OCI-LY3 (cell line): ENCODE results near the gene MAML2.

Source experiments
- H2AFZ ChIP-seq: fragments of 200-600, 300-600 bp; shearing (Covaris generic); 2 replicates; pipeline ENCODE4 v1.6.0; 2014; ENCODE audit warnings: antibody characterized with exemption, low read depth, low read length
- H3K27ac ChIP-seq: fragments of 200-600, 300-600 bp; sonication (generic); 2 replicates; pipeline ENCODE4 v1.5.1; 2014; ENCODE audit warnings: mild to moderate bottlenecking, low read length, moderate library complexity, mixed read lengths
- H3K27me3 ChIP-seq: fragments of 200-600, 300-600 bp; sonication (generic); 2 replicates; pipeline ENCODE4 v1.6.1; 2014; ENCODE audit warnings: low read depth, low read length, mixed read lengths
- H3K36me3 ChIP-seq: fragments of 200-600, 300-600 bp; sonication (generic); replicated peaks from 2 replicates; pipeline ENCODE3; 2014; ENCODE audit warnings: low read depth, low read length, mixed read lengths
- H3K4me1 ChIP-seq: fragments of 300-600, 200-600 bp; sonication (generic); 2 replicates; pipeline ENCODE4 v1.6.1; 2014; ENCODE audit warnings: low read length, mixed read lengths
- H3K4me2 ChIP-seq: fragments of 200-600, 300-600 bp; sonication (generic); 2 replicates; pipeline ENCODE4 v1.6.1; 2014; ENCODE audit warnings: low read length, mixed read lengths
- H3K4me3 ChIP-seq: fragments of 300-600, 200-600 bp; sonication (generic); 2 replicates; pipeline ENCODE4 v1.5.1; 2014; ENCODE audit warnings: antibody characterized with exemption, mild to moderate bottlenecking, low read length, moderate library complexity
- H3K79me2 ChIP-seq: fragments of 300-600, 200-600 bp; shearing (Covaris generic); 2 replicates; pipeline ENCODE4 v1.6.1; 2014; ENCODE audit warnings: mild to moderate bottlenecking, low read length, mixed read lengths
- H3K9ac ChIP-seq: fragments of 300-600, 200-600 bp; shearing (Covaris generic); 2 replicates; pipeline ENCODE4 v1.6.0; 2014; ENCODE audit warnings: mild to moderate bottlenecking, low read length, moderate library complexity
- H3K9me3 ChIP-seq: fragments of 200-600, 300-600 bp; shearing (Covaris generic); 2 replicates; pipeline ENCODE4 v1.6.1; 2014; ENCODE audit warnings: low read length, mixed read lengths; ENCODE audit not compliant: insufficient read depth
- H4K20me1 ChIP-seq: fragments of 200-600, 300-600 bp; sonication (generic); 2 replicates; pipeline ENCODE4 v1.6.1; 2016; ENCODE audit warnings: low read length, mixed read lengths; ENCODE audit not compliant: insufficient read depth
- EZH2phosphoT487 ChIP-seq: fragments of 200-600 bp; shearing (Covaris generic); IDR thresholded peaks from 2 replicates; pipeline ENCODE4 v1.6.1; 2018; ENCODE audit warnings: antibody characterized with exemption, mixed run types, low read depth
- TF ChIP-seq, protein P1 (sequence below): fragments of 200-600, 300-600 bp; sonication (generic); IDR thresholded peaks from 2 replicates; pipeline ENCODE4 v1.5.1; 2014; ENCODE audit warnings: antibody characterized with exemption, low read length, low read depth

The MAML2 gene

DNA sequence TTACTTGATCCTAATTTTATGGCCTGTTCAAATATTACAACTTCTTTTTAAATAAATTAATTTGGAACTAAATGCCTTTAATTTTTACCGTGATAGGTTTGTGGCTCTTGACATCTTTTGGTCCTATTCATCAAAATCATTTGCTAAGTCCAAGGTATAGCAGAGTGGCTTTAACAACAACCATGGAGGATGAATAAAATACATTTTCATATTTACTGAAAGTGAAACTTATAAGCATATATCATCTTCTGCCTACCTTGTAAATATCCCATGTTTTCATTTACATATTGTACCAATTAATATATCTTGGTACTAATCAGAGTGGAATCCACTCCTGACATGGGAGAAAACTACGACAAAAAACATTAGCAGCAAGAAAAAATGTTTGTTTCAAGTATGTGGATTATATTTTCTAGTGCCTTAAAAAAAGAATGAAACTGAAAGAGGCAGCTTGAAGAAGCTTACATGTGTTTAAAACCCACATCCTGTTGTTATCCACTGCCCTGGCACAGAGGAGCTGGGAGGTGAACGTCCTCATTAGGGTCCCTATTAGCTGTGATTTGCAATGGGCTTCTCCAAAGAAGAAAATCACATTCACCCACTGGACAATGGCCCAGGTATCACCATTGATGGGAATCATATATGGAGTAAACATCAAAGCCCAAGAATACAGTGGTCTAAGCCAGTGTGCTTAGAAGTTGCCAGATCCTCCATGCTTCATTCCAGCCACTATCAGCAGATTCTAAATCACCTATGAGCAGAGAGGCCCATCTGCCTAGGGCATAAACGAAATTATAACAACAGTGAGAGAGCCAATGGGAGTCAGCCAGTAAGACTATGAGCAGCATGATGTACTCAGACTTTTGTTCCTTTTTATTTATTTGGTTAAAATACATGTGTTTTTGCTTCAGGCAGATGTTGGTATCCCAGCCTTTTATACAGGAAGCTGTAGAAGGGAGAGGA lies 84.7 kb downstream of the MAML2 start:
- Histone ChIP-seq H2AFZ (no peak overlapping the region), H4K20me1 (no peaks in the 10 kb centered on the region), H3K4me3 (peak overlapping the region; percentile 43), H3K9me3 (no peaks in the 10 kb centered on the region), H3K4me1 (peaks cover 68% of the 10 kb centered on the region), H3K9ac (peak overlapping the region; percentile 26; the same call in 1 of the 2 replicates), H3K36me3 (no peaks in the 10 kb centered on the region), H3K27ac (peak overlapping the region; percentile 78), H3K27me3 (no peaks in the 10 kb centered on the region), H3K79me2 (peaks cover 29% of the 10 kb centered on the region; the same call in 1 of the 2 replicates), H3K4me2 (peak overlapping the region; percentile 79)
- TF ChIP-seq, protein P1, sequence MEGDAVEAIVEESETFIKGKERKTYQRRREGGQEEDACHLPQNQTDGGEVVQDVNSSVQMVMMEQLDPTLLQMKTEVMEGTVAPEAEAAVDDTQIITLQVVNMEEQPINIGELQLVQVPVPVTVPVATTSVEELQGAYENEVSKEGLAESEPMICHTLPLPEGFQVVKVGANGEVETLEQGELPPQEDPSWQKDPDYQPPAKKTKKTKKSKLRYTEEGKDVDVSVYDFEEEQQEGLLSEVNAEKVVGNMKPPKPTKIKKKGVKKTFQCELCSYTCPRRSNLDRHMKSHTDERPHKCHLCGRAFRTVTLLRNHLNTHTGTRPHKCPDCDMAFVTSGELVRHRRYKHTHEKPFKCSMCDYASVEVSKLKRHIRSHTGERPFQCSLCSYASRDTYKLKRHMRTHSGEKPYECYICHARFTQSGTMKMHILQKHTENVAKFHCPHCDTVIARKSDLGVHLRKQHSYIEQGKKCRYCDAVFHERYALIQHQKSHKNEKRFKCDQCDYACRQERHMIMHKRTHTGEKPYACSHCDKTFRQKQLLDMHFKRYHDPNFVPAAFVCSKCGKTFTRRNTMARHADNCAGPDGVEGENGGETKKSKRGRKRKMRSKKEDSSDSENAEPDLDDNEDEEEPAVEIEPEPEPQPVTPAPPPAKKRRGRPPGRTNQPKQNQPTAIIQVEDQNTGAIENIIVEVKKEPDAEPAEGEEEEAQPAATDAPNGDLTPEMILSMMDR, result no peak
- no peak for TF ChIP-seq EZH2phosphoT487

DNA sequence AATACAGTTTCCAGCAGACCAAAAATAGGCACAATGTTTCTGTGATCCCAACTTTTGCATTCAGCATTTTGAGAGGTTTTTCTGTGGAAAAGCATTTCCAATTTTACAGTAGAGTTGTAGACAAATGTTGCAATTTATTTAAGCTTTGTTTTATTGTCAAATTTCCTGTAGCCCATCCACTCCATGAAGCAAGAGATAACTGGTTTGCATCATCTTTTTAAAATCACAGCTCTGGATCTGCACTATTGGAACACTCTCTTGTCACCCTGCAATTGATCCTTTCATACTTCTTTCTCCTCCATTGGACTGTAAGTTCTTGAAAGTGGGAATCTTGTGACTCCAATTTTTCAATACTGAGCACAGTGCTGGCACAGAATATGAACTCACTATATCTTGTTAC lies 86.0 kb downstream of the MAML2 start:
- Histone ChIP-seq H3K36me3 (no peaks in the 10 kb centered on the region), H3K4me3 (0 out of 2 replicates have a peak overlapping the region, but pooled peaks have one; percentile 10), H3K79me2 (peaks cover 33% of the 10 kb centered on the region; the same call in 1 of the 2 replicates), H3K9ac (no peak overlapping the region), H2AFZ (no peak overlapping the region), H3K27me3 (no peaks in the 10 kb centered on the region), H3K9me3 (no peaks in the 10 kb centered on the region), H4K20me1 (no peaks in the 10 kb centered on the region), H3K4me1 (peaks cover 72% of the 10 kb centered on the region), H3K27ac (peak overlapping the region; percentile 78; the same call in 1 of the 2 replicates), H3K4me2 (peak overlapping the region; percentile 79)
- TF ChIP-seq, protein P1, result no peak
- TF ChIP-seq EZH2phosphoT487, result no peak

DNA sequence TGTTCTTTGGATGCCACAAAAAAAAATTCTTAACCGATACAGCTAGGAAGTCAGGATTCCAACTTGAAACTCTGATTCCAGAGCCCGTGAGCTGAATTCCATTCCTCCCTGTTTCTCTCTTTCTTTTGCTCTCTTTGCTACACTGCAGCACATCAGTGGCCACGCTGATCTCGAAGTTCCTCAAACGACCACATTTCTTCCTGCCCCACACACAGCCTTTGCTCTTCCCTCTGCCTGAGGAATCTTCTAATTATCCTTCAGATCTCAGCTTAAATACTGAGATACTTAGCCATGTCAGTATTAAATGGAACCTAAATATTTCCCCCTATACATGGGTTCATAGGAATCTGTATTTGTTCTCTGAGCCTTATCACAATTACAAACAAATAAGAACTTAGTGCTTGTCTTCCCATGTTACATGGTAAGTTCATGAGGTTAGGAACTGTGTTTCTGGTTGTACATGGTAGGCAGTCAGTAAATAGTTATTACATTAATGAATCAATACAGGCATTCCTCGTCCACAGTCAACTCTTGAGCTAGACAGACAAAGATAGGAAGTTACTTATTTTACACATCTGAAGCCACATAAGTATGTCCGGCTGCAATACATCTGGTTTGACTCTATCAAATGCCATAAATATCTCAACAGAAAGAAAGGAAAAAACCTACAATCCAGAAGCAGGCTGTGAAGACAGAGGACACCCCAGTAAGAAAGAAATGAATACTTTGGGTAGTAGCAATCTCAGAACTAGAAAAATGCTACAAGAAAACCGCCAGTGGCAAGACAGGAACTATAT lies 86.6 kb downstream of the MAML2 start:
- Histone ChIP-seq H4K20me1 (no peaks in the 10 kb centered on the region), H3K9ac (no peak overlapping the region), H3K9me3 (no peaks in the 10 kb centered on the region), H2AFZ (no peak overlapping the region), H3K27ac (peak overlapping the region; percentile 78; the same call in 1 of the 2 replicates), H3K27me3 (no peaks in the 10 kb centered on the region), H3K4me3 (no peak overlapping the region), H3K4me2 (peak overlapping the region; percentile 79), H3K36me3 (no peaks in the 10 kb centered on the region), H3K79me2 (peaks cover 33% of the 10 kb centered on the region; the same call in 1 of the 2 replicates), H3K4me1 (peaks cover 72% of the 10 kb centered on the region)
- TF ChIP-seq, protein P1, result no peak
- TF ChIP-seq EZH2phosphoT487, result no peak
